Astrocyte (in vitro differentiated cells and primary cell): ENCODE data around the gene TSSK3. TPM values are rescaled to one million over a fixed set of nuclear protein-coding genes. Genes with fewer than 3 reads are reported as not detected.
A peak's percentile ranks its signal among the peaks of the same experiment; 100 is the strongest.

Experiments used
- DNase-seq: peaks from one replicate; pipeline ENCODE4 v3.0.0-alpha.2; 2010; ENCODE audit warnings: low read depth
- FAIRE-seq: peaks from 2 replicates; lab custom pipeline; 2011; peaks lifted over from hg19 to GRCh38; lab: Jason Lieb, UNC
- H2AFZ ChIP-seq: 2 replicates; pipeline ENCODE4 v1.6.0; 2012; ENCODE audit warnings: low read depth, low read length, inconsistent platforms
- H3K27ac ChIP-seq: 2 replicates; pipeline ENCODE4 v1.5.1; 2011; ENCODE audit warnings: low read depth, low read length, inconsistent platforms
- H3K27me3 ChIP-seq: 2 replicates; pipeline ENCODE4 v1.6.0; 2011; ENCODE audit warnings: low read length, inconsistent platforms; ENCODE audit not compliant: insufficient read depth
- H3K36me3 ChIP-seq: 2 replicates; pipeline ENCODE4 v1.5.1; 2011; ENCODE audit warnings: low read length, inconsistent platforms; ENCODE audit not compliant: insufficient read depth
- H3K4me1 ChIP-seq: 2 replicates; pipeline ENCODE4 v1.5.1; 2011; ENCODE audit warnings: low read length, inconsistent platforms; ENCODE audit not compliant: insufficient read depth
- H3K4me2 ChIP-seq: 2 replicates; pipeline ENCODE4 v1.6.0; 2012; ENCODE audit warnings: low read length, inconsistent platforms
- H3K4me3 ChIP-seq: 2 replicates; pipeline ENCODE4 v1.5.1; 2011; ENCODE audit warnings: low read depth, mild to moderate bottlenecking, low read length, inconsistent platforms; ENCODE audit not compliant: insufficient read depth
- H3K79me2 ChIP-seq: 2 replicates; pipeline ENCODE4 v1.6.0; 2012; ENCODE audit warnings: mild to moderate bottlenecking, low read length, inconsistent platforms; ENCODE audit not compliant: insufficient read depth
- H3K9ac ChIP-seq: 2 replicates; pipeline ENCODE4 v1.6.0; 2012; ENCODE audit warnings: mild to moderate bottlenecking, low read length, inconsistent platforms
- H3K9me3 ChIP-seq: 2 replicates; pipeline ENCODE4 v1.5.1; 2012; ENCODE audit warnings: low read depth, mild to moderate bottlenecking, low read length, inconsistent platforms; ENCODE audit not compliant: insufficient read depth
- H4K20me1 ChIP-seq: 2 replicates; pipeline ENCODE4 v1.6.0; 2012; ENCODE audit warnings: low read length, inconsistent platforms; ENCODE audit not compliant: insufficient read depth
- H3K27ac Mint-ChIP-seq: one replicate; pipeline ENCODE4 v1.8.0; 2021; ENCODE audit warnings: mild to moderate bottlenecking, mixed read lengths; ENCODE audit not compliant: unreplicated experiment
- H3K27me3 Mint-ChIP-seq: one replicate; pipeline ENCODE4 v1.8.0; 2021; ENCODE audit warnings: low read depth, mixed read lengths; ENCODE audit not compliant: unreplicated experiment
- H3K36me3 Mint-ChIP-seq: one replicate; pipeline ENCODE4 v1.8.0; 2021; ENCODE audit warnings: low read depth, mixed read lengths; ENCODE audit not compliant: unreplicated experiment
- H3K4me1 Mint-ChIP-seq: one replicate; pipeline ENCODE4 v1.8.0; 2021; ENCODE audit warnings: low read depth, mixed read lengths; ENCODE audit not compliant: unreplicated experiment
- H3K4me3 Mint-ChIP-seq: one replicate; pipeline ENCODE4 v1.8.0; 2021; ENCODE audit warnings: mild to moderate bottlenecking, moderate library complexity, mixed read lengths; ENCODE audit not compliant: unreplicated experiment
- H3K9me3 Mint-ChIP-seq: one replicate; pipeline ENCODE4 v1.8.0; 2021; ENCODE audit warnings: mild to moderate bottlenecking, mixed read lengths; ENCODE audit not compliant: unreplicated experiment
- CTCF ChIP-seq: IDR thresholded peaks from 2 replicates; pipeline ENCODE4 v1.5.1; 2011; ENCODE audit warnings: low read depth, mild to moderate bottlenecking, inconsistent platforms, low read length, moderate library complexity; ENCODE audit not compliant: insufficient read depth
- EZH2 ChIP-seq: IDR thresholded peaks from 2 replicates; pipeline ENCODE4 v1.6.1; 2012; ENCODE audit warnings: mild to moderate bottlenecking, low read length, inconsistent platforms; ENCODE audit not compliant: insufficient read depth
- total RNA-seq: library from RNA; stranded (reverse); gene quantifications from 2 replicates; pipeline ENCODE4 v1.2.1, GENCODE V29; 2021

TSSK3 gene
- total RNA-seq, 1 donor from 2014 or later, result 0.32 TPM

- Histone ChIP-seq H2AFZ (peak overlapping the region; percentile 2), H3K27ac (peak overlapping the region; percentile 4), H4K20me1 (peaks cover 24% of the 10 kb centered on the region), H3K27me3 (no peaks in the 10 kb centered on the region), H3K36me3 (peaks cover 3% of the 10 kb centered on the region), H3K4me2 (peak overlapping the region; percentile 87), H3K9ac (peak overlapping the region; percentile 11), H3K4me1 (peaks cover 50% of the 10 kb centered on the region), H3K4me3 (no peak overlapping the region), H3K9me3 (no peaks in the 10 kb centered on the region), H3K79me2 (peaks cover 22% of the 10 kb centered on the region)
- FAIRE-seq, result no peak
- Mint-ChIP-seq H3K27me3 (peaks cover 2% of the 10 kb centered on the region), H3K4me3 (peak overlapping the region; percentile 52), H3K36me3 (peaks cover 8% of the 10 kb centered on the region), H3K4me1 (peaks cover 30% of the 10 kb centered on the region), H3K9me3 (no peaks in the 10 kb centered on the region), H3K27ac (peak overlapping the region; percentile 44)
- no peak for DNase-seq
- no peak for TF ChIP-seq CTCF
These were observed 23.6 kb upstream of the TSSK3 start for GRCh38 chr1:32338637-32339145.

GRCh38 chr1:32339363-32339978, 22.9 kb upstream of the TSSK3 start:
- no peak overlapping the region for H3K4me3 ChIP-seq

More at GRCh38 chr1:32339363-32339978, 22.9 kb upstream of the TSSK3 start:
- no peaks in the 10 kb centered on the region for H3K9me3 ChIP-seq
- peaks cover 17% of the 10 kb centered on the region for H4K20me1 ChIP-seq
- FAIRE-seq (no peak), DNase-seq (peak; percentile 51)
- no peaks in the 10 kb centered on the region for H3K27me3 ChIP-seq
- peaks cover 44% of the 10 kb centered on the region for H3K4me1 ChIP-seq
- no peak overlapping the region for H2AFZ ChIP-seq
- H3K36me3 ChIP-seq, result no peaks in the 10 kb centered on the region
- H3K79me2 ChIP-seq, result peaks cover 14% of the 10 kb centered on the region
- H3K9me3 Mint-ChIP-seq, result no peaks in the 10 kb centered on the region
- no peak overlapping the region for H3K9ac ChIP-seq
- H3K27ac Mint-ChIP-seq, result peak overlapping the region; percentile 23
- H3K27ac ChIP-seq, result no peak overlapping the region
- H3K4me1 Mint-ChIP-seq, result peaks cover 23% of the 10 kb centered on the region
- H3K4me2 ChIP-seq, result no peak overlapping the region
- peaks cover 4% of the 10 kb centered on the region for H3K36me3 Mint-ChIP-seq
- TF ChIP-seq CTCF (no peak), EZH2 (no peak)
- H3K27me3 Mint-ChIP-seq, result peaks cover 4% of the 10 kb centered on the region
- H3K4me3 Mint-ChIP-seq, result no peak overlapping the region
